Naive thymus-derived CD4-positive, alpha-beta T cell (primary cell): ENCODE results near the gene P2RX1. TPM values are rescaled to one million over a fixed set of nuclear protein-coding genes. Genes with fewer than 3 reads are reported as not detected.
A peak's percentile ranks its signal among the peaks of the same experiment; 100 is the strongest.

Source experiments
- ATAC-seq: fragments of 150-1000 bp; cut with Tn5 transposase; 2 replicates; pipeline ENCODE4 v1.10.0; 2021; ENCODE audit warnings: mild to moderate bottlenecking, moderate library complexity
- CTCF ChIA-PET: fragments of 350-600 bp; sonication (Branson Sonifier 250); formaldehyde crosslinking; loops from one replicate; lab custom pipeline; 2021; ENCODE audit warnings: antibody characterized with exemption; lab: Charles Lee
- POLR2A ChIA-PET: fragments of 350-600 bp; sonication (Branson Sonifier 250); formaldehyde crosslinking; loops from one replicate; lab custom pipeline; 2021; ENCODE audit warnings: antibody characterized with exemption, inconsistent platforms; lab: Charles Lee
- DNase-seq, 9 donors: peaks; one replicate each; pipeline versions ENCODE4 v3.0.0 to v3.0.0-alpha.2; 2020 to 2022; ENCODE audit warnings: mixed read lengths in 1 of 9
- H3K27ac ChIP-seq: one replicate; pipeline ENCODE4 v1.7.0; 2013; ENCODE audit warnings: mild to moderate bottlenecking, low read depth, low read length, moderate library complexity
- H3K27me3 ChIP-seq, 2 donors: one replicate each; pipeline ENCODE4 v1.7.0; 2013; ENCODE audit warnings: low read length in 2 of 2, mild to moderate bottlenecking in 2 of 2, moderate library complexity in 2 of 2; ENCODE audit not compliant: control insufficient read depth in 2 of 2, insufficient read depth in 2 of 2
- H3K36me3 ChIP-seq, 3 experiments: 1 replicate in 2 of 3; 2 replicates in 1 of 3; pipeline ENCODE4 v1.7.0; 2013; ENCODE audit warnings: low read length in 3 of 3, mild to moderate bottlenecking in 3 of 3, moderate library complexity in 1 of 3; ENCODE audit not compliant: insufficient read depth in 3 of 3, control insufficient read depth in 2 of 3
- H3K4me1 ChIP-seq, 2 donors: one replicate each; pipeline ENCODE4 v1.7.0; 2013; ENCODE audit warnings: low read length in 2 of 2, mild to moderate bottlenecking in 2 of 2, moderate library complexity in 1 of 2; ENCODE audit not compliant: control insufficient read depth in 2 of 2, insufficient read depth in 2 of 2
- H3K4me3 ChIP-seq: 2 replicates; pipeline ENCODE4 v1.7.0; 2013; ENCODE audit warnings: mild to moderate bottlenecking, low read length
- H3K9me3 ChIP-seq, 3 experiments: 1 replicate in 2 of 3; 2 replicates in 1 of 3; pipeline ENCODE4 v1.7.0; 2013; ENCODE audit warnings: low read length in 3 of 3; ENCODE audit not compliant: control insufficient read depth in 2 of 3
- H3K27ac Mint-ChIP-seq, 9 donors: one replicate each; pipeline ENCODE4 v1.8.0; 2020 to 2022; ENCODE audit warnings: mixed read lengths in 9 of 9, mild to moderate bottlenecking in 8 of 9, moderate library complexity in 5 of 9, inconsistent platforms in 2 of 9
- H3K27me3 Mint-ChIP-seq, 5 donors: one replicate each; pipeline ENCODE4 v1.8.0; 2021 to 2022; ENCODE audit warnings: mixed read lengths in 5 of 5, mild to moderate bottlenecking in 1 of 5
- H3K36me3 Mint-ChIP-seq, 5 donors: one replicate each; pipeline ENCODE4 v1.8.0; 2020 to 2022; ENCODE audit warnings: mixed read lengths in 5 of 5, mild to moderate bottlenecking in 3 of 5, inconsistent platforms in 1 of 5
- H3K4me1 Mint-ChIP-seq, 7 donors: one replicate each; pipeline ENCODE4 v1.8.0; 2020 to 2022; ENCODE audit warnings: mixed read lengths in 7 of 7, mild to moderate bottlenecking in 3 of 7, inconsistent platforms in 1 of 7
- H3K4me3 Mint-ChIP-seq, 10 donors: one replicate each; pipeline ENCODE4 v1.8.0; 2020 to 2022; ENCODE audit warnings: mild to moderate bottlenecking in 10 of 10, mixed read lengths in 10 of 10, moderate library complexity in 6 of 10, inconsistent platforms in 2 of 10
- H3K9me3 Mint-ChIP-seq, 11 donors: one replicate each; pipeline ENCODE4 v1.8.0; 2020 to 2022; ENCODE audit warnings: mixed read lengths in 11 of 11, mild to moderate bottlenecking in 4 of 11, inconsistent platforms in 1 of 11, moderate library complexity in 1 of 11
- intact Hi-C, 2 donors: fragments of 100-400 bp; cut with micrococcal nuclease; formaldehyde crosslinking; loops; one replicate each; pipeline ENCODE4 v1.15.1; 2023
- polyA plus RNA-seq, 2 donors: library from polyadenylated mRNA; unstranded; fragments of 300-500 nt; fragmentation: Illumina TruSeq; gene quantifications; one replicate each; pipeline ENCODE4 v1.2.3, GENCODE V29; 2021
- total RNA-seq, 6 experiments: library from RNA in 5 of 6; stranded (reverse) in 5 of 6; gene quantifications; 1 replicate in 5 of 6; 2 replicates in 1 of 6; pipeline ENCODE4 v1.2.3 and lab custom pipeline; 2021 to 2026

Gene P2RX1
- total and polyA plus RNA-seq, 7 experiments from 2014 or later = 0.27 to 53.7 (median 2.7) TPM; not detected in 3

GRCh38 chr17:3879591-3880417 is 36.5 kb downstream of the P2RX1 start:
- POLR2A ChIA-PET = no interaction called here
- DNase-seq (no peak), ATAC-seq (no peak)
- Histone ChIP-seq H3K27me3 (no peaks in the 10 kb centered on the region), H3K27ac (no peak overlapping the region), H3K4me3 (no peak overlapping the region), H3K4me1 (no peaks in the 10 kb centered on the region), H3K36me3 (peaks cover 0 to 49% (median 0%) of the 10 kb centered on the region in 3 experiments), H3K9me3 (no peaks in the 10 kb centered on the region)
- intact Hi-C loops = no loop called here
- Mint-ChIP-seq H3K36me3 (peaks cover 0 to 28% (median 4%) of the 10 kb centered on the region in 5 donors), H3K4me1 (peaks cover 0 to 3% (median 0%) of the 10 kb centered on the region in 7 donors), H3K27me3 (no peaks in the 10 kb centered on the region), H3K4me3 (no peak overlapping the region), H3K9me3 (no peaks in the 10 kb centered on the region), H3K27ac (peak overlapping the region in 3 of 9 donors; percentile 47 to 59 (median 54))
- CTCF ChIA-PET = interaction anchor here (0.8 to 1.2 kb wide), 2 partner anchors 15 to 332 kb away, joined by 4 read pairs; no protein-coding TSS in a partner anchor

DNA sequence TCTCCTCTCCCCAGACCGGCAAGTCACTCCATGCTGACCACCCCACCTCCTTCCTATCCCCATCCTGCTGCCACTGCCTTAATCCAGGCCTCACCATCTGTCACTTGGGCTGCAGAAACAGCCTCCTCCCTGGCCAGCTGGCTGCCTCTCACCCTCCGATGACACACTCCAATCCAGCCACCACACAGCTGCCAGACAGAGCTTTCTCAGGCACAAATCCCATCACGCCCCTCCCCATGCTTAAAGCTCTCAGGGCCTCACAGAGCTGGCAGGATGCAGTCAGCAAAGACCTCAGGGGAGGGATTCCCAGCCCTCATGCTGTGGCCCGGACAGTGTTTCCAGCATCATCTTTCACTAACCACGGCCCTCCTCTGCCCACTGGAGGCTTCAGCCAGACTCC is 37.1 kb downstream of the P2RX1 start:
- intact Hi-C loops = no loop called here
- Histone ChIP-seq H3K36me3 (peaks cover 0 to 43% (median 0%) of the 10 kb centered on the region in 3 experiments), H3K9me3 (no peaks in the 10 kb centered on the region), H3K27me3 (no peaks in the 10 kb centered on the region), H3K27ac (no peak overlapping the region), H3K4me3 (no peak overlapping the region), H3K4me1 (no peaks in the 10 kb centered on the region)
- Mint-ChIP-seq H3K9me3 (no peaks in the 10 kb centered on the region), H3K27me3 (no peaks in the 10 kb centered on the region), H3K4me3 (no peak overlapping the region), H3K27ac (peak overlapping the region in 3 of 9 donors; percentile 47 to 59 (median 54)), H3K36me3 (peaks cover 0 to 28% (median 4%) of the 10 kb centered on the region in 5 donors), H3K4me1 (no peaks in the 10 kb centered on the region)
- ATAC-seq = no peak
- CTCF ChIA-PET = no interaction called here
- no peak for DNase-seq
- POLR2A ChIA-PET = no interaction called here

DNA sequence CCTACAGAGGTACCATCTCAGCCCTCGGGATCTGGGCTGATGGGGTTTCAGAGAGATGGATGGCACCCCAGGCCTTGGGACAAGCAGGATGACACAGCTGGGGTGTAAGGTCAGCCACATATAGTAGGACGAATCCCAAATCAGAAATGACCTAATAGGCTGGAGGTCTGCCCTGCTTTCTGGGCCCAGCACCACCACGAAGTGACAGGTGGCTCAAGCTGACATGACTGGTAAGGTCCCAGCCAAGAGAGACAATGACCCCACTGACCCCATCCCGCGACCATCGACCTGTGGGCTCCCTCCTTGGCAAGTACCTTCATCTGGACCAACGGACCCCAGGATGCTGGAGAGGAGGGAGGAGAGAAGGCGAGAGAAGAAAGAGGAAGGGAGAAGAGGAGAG is 39.0 kb downstream of the P2RX1 start:
- ChIA-PET CTCF (interaction anchor here (0.7 to 1.0 kb wide), 2 partner anchors 37 to 969 kb away, joined by 3 read pairs; no protein-coding TSS in a partner anchor), POLR2A (no interaction called here)
- no peaks in the 10 kb centered on the region for H3K4me1 ChIP-seq
- H3K4me3 ChIP-seq = no peak overlapping the region
- Mint-ChIP-seq H3K36me3 (peaks cover 4 to 29% (median 5%) of the 10 kb centered on the region in 5 donors), H3K27me3 (no peaks in the 10 kb centered on the region), H3K4me3 (no peak overlapping the region), H3K9me3 (peaks cover 0 to 1% (median 0%) of the 10 kb centered on the region in 11 donors), H3K4me1 (peaks cover 0 to 3% (median 0%) of the 10 kb centered on the region in 7 donors), H3K27ac (peak overlapping the region in 1 of 9 donors; percentile 41)
- ATAC-seq (no peak), DNase-seq (no peak)
- peaks cover 0 to 47% (median 0%) of the 10 kb centered on the region in 3 experiments for H3K36me3 ChIP-seq
- no peak overlapping the region for H3K27ac ChIP-seq
- no peaks in the 10 kb centered on the region for H3K9me3 ChIP-seq
- no peaks in the 10 kb centered on the region for H3K27me3 ChIP-seq
- intact Hi-C loops = no loop called here

DNA sequence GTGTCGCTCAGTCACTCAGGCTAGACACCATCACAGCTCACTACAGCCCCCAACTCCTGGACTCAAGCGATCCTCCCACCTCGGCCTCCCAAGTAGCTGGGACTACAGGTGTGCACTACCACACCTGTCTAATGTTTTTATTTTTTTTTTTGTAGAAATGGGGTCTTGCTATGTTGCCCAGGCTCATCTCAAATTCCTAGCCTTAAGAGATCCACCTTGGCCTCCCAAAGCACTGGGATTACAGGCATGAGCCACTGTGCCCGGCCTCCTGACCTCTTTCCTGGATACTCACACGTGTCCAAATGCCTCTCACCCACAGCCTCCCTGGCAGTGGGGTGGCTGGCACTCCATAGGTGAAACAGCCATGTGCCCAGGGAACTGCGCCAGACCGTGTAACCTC is 40.9 kb downstream of the P2RX1 start:
- Mint-ChIP-seq H3K4me3 (no peak overlapping the region), H3K36me3 (peaks cover 4 to 35% (median 7%) of the 10 kb centered on the region in 5 donors), H3K9me3 (peaks cover 0 to 1% (median 0%) of the 10 kb centered on the region in 11 donors), H3K27me3 (no peaks in the 10 kb centered on the region), H3K4me1 (peaks cover 0 to 9% (median 6%) of the 10 kb centered on the region in 7 donors), H3K27ac (no peak overlapping the region)
- ChIA-PET POLR2A (no interaction called here), CTCF (no interaction called here)
- peaks cover 0 to 52% (median 0%) of the 10 kb centered on the region in 3 experiments for H3K36me3 ChIP-seq
- ATAC-seq = no peak
- no peak overlapping the region for H3K27ac ChIP-seq
- H3K4me1 ChIP-seq = no peaks in the 10 kb centered on the region
- H3K27me3 ChIP-seq = no peaks in the 10 kb centered on the region
- no peak overlapping the region for H3K4me3 ChIP-seq
- H3K9me3 ChIP-seq = no peaks in the 10 kb centered on the region
- no peak for DNase-seq
- intact Hi-C loops = no loop called here

GRCh38 chr17:3873862-3874261 is 42.4 kb downstream of the P2RX1 start:
- Mint-ChIP-seq H3K27me3 (no peaks in the 10 kb centered on the region), H3K4me1 (peaks cover 0 to 9% (median 6%) of the 10 kb centered on the region in 7 donors), H3K36me3 (peaks cover 4 to 30% (median 7%) of the 10 kb centered on the region in 5 donors), H3K4me3 (no peak overlapping the region), H3K9me3 (peaks cover 0 to 1% (median 0%) of the 10 kb centered on the region in 11 donors), H3K27ac (peak overlapping the region in 1 of 9 donors; percentile 45)
- CTCF ChIA-PET = no interaction called here
- H3K27me3 ChIP-seq = no peaks in the 10 kb centered on the region
- H3K4me1 ChIP-seq = no peaks in the 10 kb centered on the region
- H3K4me3 ChIP-seq = no peak overlapping the region
- DNase-seq = no peak
- no peaks in the 10 kb centered on the region for H3K9me3 ChIP-seq
- POLR2A ChIA-PET = no interaction called here
- H3K27ac ChIP-seq = no peak overlapping the region
- ATAC-seq = no peak
- H3K36me3 ChIP-seq = peaks cover 0 to 47% (median 0%) of the 10 kb centered on the region in 3 experiments
- intact Hi-C loops = no loop called here

DNA sequence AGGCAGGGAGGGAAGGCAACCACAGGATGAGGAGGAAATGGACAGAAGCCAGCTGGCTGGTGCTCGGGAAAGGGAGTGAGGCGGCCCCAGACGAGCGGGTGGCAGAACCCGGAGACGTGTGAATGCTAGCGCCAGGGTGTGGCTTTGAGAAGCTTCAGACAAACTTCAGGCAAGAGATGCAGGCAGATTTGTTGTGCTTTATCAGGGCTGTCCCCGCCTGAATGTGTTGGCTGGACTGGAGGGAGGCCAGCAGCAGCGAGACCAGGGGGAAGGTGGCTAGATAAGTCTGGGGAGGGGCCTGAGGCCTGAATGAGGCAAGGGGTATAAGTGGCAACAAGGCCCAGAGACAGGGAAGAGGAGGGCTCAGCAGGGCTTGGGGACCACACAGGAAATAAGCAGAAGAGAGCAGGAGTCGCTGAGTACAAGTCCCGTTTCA is 45.4 kb downstream of the P2RX1 start:
- DNase-seq (no peak), ATAC-seq (peak; percentile 76)
- Mint-ChIP-seq H3K4me3 (peak overlapping the region in 6 of 10 donors; percentile 23 to 68 (median 54)), H3K9me3 (peaks cover 0 to 1% (median 0%) of the 10 kb centered on the region in 11 donors), H3K27ac (peak overlapping the region in 8 of 9 donors; percentile 3 to 93 (median 83)), H3K36me3 (peaks cover 4 to 24% (median 7%) of the 10 kb centered on the region in 5 donors), H3K4me1 (peaks cover 0 to 11% (median 6%) of the 10 kb centered on the region in 7 donors), H3K27me3 (no peaks in the 10 kb centered on the region)
- no peak overlapping the region for H3K4me3 ChIP-seq
- H3K27me3 ChIP-seq = no peaks in the 10 kb centered on the region
- intact Hi-C loops = no loop called here
- no peaks in the 10 kb centered on the region for H3K9me3 ChIP-seq
- H3K4me1 ChIP-seq = no peaks in the 10 kb centered on the region
- peaks cover 0 to 39% (median 0%) of the 10 kb centered on the region in 3 experiments for H3K36me3 ChIP-seq
- POLR2A ChIA-PET = no interaction called here
- H3K27ac ChIP-seq = peak overlapping the region; percentile 25
- CTCF ChIA-PET = no interaction called here
